HG03159 (cell line): ENCODE results near the gene UGT1A9.

ENCODE experiments used
- ATAC-seq: cut with Tn5 transposase; IDR thresholded peaks from one replicate; pipeline ENCODE4 v1.9.1; 2021; ENCODE audit warnings: mild to moderate bottlenecking, moderate library complexity; ENCODE audit not compliant: unreplicated experiment

The UGT1A9 gene

GRCh38 chr2:233814056-233814835 is 142.5 kb downstream of the UGT1A9 start:
- ATAC-seq: no peak

- no peak for ATAC-seq
These were observed 144.2 kb downstream of the UGT1A9 start for GRCh38 chr2:233815861-233816260.

GRCh38 chr2:233816334-233816733 is 144.6 kb downstream of the UGT1A9 start:
- no peak for ATAC-seq

DNA sequence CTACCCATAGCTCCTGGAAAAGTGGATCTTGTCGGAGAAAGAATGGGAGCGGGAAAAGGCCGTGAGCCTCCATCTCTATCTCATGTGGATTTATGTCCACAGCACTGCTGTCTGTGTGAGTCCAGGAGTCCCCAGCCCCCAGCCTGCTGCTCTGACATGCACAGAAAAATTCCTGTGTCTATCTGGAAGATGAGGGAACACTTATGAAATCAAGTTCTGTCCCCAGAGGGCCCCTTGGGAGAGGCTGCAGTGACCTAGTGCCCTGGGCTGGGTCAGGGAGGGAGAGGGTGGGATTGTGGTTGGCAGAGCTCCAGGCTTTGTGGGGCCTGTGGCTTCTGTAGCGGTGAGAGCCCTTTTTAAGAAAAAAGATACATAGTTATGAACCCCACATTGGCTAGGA is 145.1 kb downstream of the UGT1A9 start:
- no peak for ATAC-seq

DNA sequence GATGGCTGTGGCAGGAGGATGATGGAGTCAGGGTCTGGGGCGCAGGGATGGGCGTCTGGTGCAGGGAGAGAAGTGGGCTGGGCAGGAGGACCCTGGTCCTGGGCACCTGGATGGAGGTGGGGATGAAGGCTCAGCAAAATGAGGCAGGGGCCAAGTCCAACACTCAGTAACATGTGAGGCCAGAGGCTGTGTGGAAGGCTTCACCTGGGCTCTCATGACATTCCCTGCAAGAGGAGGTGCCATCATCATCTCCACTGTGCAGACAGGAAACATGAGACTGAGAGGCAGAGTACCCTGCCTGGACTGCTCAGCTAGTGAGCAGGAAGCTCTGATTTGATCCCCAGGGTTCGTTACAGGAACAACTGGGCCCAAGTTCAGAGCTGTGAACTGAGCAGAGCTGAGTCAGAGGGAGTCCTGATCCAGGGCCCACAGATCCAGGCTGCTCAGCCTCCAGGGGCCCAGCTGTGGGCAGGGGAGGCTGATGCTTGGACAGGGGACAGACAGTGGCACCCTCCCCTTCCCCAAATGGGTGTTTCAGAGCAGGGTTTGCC is 145.7 kb downstream of the UGT1A9 start:
- ATAC-seq: no peak

GRCh38 chr2:233817995-233818638 is 146.4 kb downstream of the UGT1A9 start:
- no peak for ATAC-seq

GRCh38 chr2:233818639-233819621 is 147.2 kb downstream of the UGT1A9 start:
- no peak for ATAC-seq

GRCh38 chr2:233819884-233820773 is 148.4 kb downstream of the UGT1A9 start:
- ATAC-seq: no peak

- no peak for ATAC-seq
These were observed 149.0 kb downstream of the UGT1A9 start for GRCh38 chr2:233820774-233821105.

DNA sequence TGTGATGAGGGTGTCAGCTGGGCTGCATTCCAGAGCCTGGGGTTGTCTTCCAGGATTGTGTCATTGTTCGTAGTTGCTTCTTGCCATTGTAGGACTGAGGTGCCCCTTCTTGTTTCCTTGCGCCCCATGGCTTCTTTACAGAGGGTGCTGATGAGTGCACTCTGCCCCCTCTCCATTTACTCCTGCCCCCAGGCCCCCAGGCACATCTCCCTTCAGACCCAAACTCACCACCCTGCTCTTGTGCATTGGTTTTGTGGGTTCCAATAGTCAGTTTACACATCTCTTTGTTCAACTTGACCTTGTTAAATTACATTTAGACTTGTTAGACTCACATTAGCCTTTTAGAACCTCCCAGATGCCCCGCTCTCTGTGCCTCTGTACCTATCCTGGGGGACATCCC is 149.5 kb downstream of the UGT1A9 start:
- ATAC-seq: no peak

DNA sequence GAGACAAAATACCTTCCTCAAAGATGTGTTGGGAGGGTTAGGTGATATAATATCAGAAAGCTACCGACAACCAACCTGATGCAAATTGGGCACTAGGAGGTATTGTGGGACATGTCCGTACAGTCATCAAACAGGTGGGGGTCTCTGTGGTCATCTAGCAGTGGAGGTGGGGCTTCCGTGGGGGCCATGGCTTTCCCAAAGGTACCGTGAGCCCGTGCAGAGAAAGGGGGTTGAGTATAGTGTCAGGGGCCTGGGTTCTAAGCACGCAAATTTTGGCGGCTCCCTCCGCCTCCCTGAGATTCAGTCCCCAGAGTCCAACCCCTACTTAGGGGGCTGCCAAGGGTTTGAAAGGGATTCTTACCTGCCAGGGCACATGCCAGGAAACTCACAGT is 150.0 kb downstream of the UGT1A9 start:
- ATAC-seq: no peak

- ATAC-seq: no peak
These were observed 150.5 kb downstream of the UGT1A9 start for GRCh38 chr2:233822101-233822771.
